Activated naive CD4-positive, alpha-beta T cell treated with anti-CD3 and anti-CD28 coated beads, Interleukin-2, amount 50 U/mL, for 16 hours (primary cell): ENCODE measurements around the gene EPG5.
"Not testable (repeated sequence)": the region's sequence is repeated elsewhere in the genome, so short reads cannot be mapped to it uniquely, and the experiment has no call there.

Experiments used
- DNase-seq: peaks from one replicate; pipeline ENCODE4 v3.0.0-alpha.2; 2020

EPG5 gene

GRCh38 chr18:45967007-45967706 lies at the start of gene EPG5:
TSS of gene EPG5 (minus strand) at chr18:45967329. CDS start at chr18:45967239, 90 bp downstream.
- peak; percentile 94 for DNase-seq

GRCh38 chr18:46013484-46014189 lies 46.5 kb upstream of the EPG5 start:
- DNase-seq, result no peak

GRCh38 chr18:46010676-46011075 lies 43.5 kb upstream of the EPG5 start:
- DNase-seq, result no peak

GRCh38 chr18:46010050-46010449 lies 42.9 kb upstream of the EPG5 start:
- DNase-seq, result no peak

GRCh38 chr18:46009125-46009840 lies 42.2 kb upstream of the EPG5 start:
- no peak for DNase-seq

- DNase-seq, result no peak
Observed at GRCh38 chr18:46008531-46008930, 41.4 kb upstream of the EPG5 start.

- DNase-seq, result no peak
Observed at GRCh38 chr18:46007165-46007564, 40.0 kb upstream of the EPG5 start.

GRCh38 chr18:46002934-46003333 lies 35.8 kb upstream of the EPG5 start:
- no peak for DNase-seq

GRCh38 chr18:46001892-46002291 lies 34.8 kb upstream of the EPG5 start:
- DNase-seq, result no peak

GRCh38 chr18:46001074-46001473 lies 33.9 kb upstream of the EPG5 start:
- DNase-seq, result no peak

- no peak for DNase-seq
Observed at GRCh38 chr18:45999536-45999935, 32.4 kb upstream of the EPG5 start.

GRCh38 chr18:45998244-45998643 lies 31.1 kb upstream of the EPG5 start:
- no peak for DNase-seq

GRCh38 chr18:45997700-45998151 lies 30.6 kb upstream of the EPG5 start:
- peak; percentile 18 for DNase-seq

- DNase-seq, result no peak
Observed at GRCh38 chr18:45995461-45995860, 28.3 kb upstream of the EPG5 start.

GRCh38 chr18:45993438-45993837 lies 26.3 kb upstream of the EPG5 start:
- DNase-seq, result no peak

- DNase-seq, result not testable (repeated sequence)
Observed at GRCh38 chr18:45992527-45992926, 25.4 kb upstream of the EPG5 start.

- no peak for DNase-seq
Observed at GRCh38 chr18:45991788-45992187, 24.7 kb upstream of the EPG5 start.

GRCh38 chr18:45984546-45985235 lies 17.6 kb upstream of the EPG5 start:
- no peak for DNase-seq

- no peak for DNase-seq
Observed at GRCh38 chr18:45981821-45982220, 14.7 kb upstream of the EPG5 start.

- DNase-seq, result no peak
Observed at GRCh38 chr18:45980229-45980628, 13.1 kb upstream of the EPG5 start.

- no peak for DNase-seq
Observed at GRCh38 chr18:45978084-45978483, 11.0 kb upstream of the EPG5 start.

- no peak for DNase-seq
Observed at GRCh38 chr18:45976974-45977373, 9.8 kb upstream of the EPG5 start.

- DNase-seq, result no peak
Observed at GRCh38 chr18:45976566-45976965, 9.4 kb upstream of the EPG5 start.
